CD4-positive, alpha-beta T cell treated with Interleukin-2 at 100 ng/mL for 4 hours (primary cell): Measurements from ENCODE around the gene PALM.
"Not testable (repeated sequence)": the region's sequence is repeated elsewhere in the genome, so short reads cannot be mapped to it uniquely, and the experiment has no call there.

ENCODE experiments used
- DNase-seq: peaks from one replicate; pipeline ENCODE4 v3.0.0-alpha.2; 2020; ENCODE audit warnings: low spot score

The PALM gene, protein sequence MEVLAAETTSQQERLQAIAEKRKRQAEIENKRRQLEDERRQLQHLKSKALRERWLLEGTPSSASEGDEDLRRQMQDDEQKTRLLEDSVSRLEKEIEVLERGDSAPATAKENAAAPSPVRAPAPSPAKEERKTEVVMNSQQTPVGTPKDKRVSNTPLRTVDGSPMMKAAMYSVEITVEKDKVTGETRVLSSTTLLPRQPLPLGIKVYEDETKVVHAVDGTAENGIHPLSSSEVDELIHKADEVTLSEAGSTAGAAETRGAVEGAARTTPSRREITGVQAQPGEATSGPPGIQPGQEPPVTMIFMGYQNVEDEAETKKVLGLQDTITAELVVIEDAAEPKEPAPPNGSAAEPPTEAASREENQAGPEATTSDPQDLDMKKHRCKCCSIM

GRCh38 chr19:708154-709143 lies at the start of gene PALM:
Gene PALM, plus strand, starts transcription at chr19:708935. Its CDS starts 212 bp downstream, at chr19:709147.
- DNase-seq, result no peak

DNA sequence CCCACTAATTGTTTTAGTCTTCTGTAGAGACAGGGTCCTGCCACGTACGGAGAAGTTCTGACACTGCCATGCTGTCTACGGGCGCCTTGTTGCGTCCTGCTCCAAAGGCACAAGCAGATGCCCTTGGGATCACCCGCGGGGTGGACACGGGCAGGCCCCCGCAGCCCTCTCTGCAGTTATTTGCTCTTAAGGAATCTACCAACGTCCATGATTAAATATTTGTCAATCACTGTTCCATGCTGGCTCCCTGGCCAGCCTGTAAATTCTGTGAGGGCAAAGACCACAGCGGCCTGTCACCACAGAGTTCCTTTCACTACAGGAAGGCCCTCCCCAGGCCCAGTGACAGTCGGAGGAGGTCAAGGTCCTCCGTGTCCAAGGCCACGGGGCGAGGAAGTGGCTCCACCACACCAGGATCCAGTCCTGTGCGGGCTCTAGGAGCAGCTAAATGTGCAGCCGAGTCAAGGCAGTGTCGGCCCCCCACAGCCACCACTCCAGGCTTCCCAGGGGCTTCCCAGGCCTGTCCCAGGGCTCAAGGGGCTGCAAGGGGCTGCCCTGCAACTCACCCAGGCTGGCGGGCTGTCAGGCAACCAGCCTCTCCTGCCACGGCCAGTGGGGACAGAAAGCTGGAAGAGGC lies 47.8 kb upstream of the PALM start:
- no peak for DNase-seq

- peak; percentile 70 for DNase-seq
These were observed 47.1 kb upstream of the PALM start for GRCh38 chr19:661427-662196.

- DNase-seq, result peak; percentile 72
These were observed 46.4 kb upstream of the PALM start for GRCh38 chr19:662207-662961.

DNA sequence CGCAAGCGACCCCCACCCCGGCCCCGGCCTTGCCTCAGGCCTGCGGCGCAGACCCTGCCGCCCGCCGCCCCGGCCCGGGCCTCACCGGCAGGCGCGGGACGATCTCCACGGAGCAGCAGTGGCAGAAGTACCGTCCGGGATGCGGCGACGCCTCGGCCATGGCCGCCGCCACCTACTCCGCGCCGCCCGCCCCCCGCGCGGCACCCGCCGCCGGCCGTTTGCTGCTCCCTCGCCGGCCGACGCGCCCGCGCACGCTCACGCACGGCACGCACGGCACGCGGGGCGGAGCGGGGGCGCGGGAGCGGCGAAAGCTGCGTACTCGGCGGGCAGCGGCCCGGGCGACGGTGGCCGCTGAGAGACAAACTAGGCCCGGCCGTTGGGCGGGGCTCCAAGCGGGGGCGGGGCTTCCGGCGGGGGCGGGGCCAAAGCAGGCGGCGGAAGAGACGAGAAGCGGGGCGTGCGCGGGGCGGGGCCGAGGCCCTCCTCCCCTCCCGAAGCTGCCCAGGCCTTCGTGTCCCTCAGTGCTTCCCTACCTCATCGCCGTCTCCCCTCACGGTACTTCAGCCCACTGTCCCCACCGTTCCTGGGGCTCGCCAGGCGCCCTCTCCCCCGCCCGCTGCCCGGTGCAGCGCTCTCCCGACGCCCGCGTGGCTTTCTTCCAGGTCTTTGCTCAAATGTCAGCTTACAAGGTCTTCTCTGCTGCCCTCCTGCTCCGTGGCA lies 45.6 kb upstream of the PALM start, which contains the start of gene RNF126:
Gene RNF126 (minus strand): TSS at position 253 of the 720 bp plus-strand sequence. CDS start 93 bp downstream, at position 160.
- peak; percentile 95 for DNase-seq

DNA sequence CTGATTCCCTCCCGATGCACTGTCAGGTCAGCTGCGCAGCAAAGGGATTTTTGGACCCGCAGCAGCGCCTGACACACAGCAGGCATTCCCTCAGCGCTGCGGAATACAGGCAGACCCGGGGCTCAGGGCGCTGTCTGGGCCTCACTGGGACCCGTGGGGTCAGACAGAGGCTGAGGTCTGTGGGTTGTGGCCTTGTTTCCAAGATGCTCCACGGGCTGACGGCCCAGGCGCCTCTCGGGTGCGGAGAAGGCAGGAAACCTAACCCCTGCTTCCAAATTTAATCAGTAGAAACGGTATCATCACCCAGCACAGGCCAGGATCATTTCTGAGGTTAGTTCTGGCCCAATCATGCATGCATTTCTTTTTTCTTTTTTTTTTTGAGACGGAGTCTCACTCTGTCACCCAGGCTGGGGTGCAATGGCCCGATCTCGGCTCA lies 45.0 kb upstream of the PALM start:
- no peak for DNase-seq

DNA sequence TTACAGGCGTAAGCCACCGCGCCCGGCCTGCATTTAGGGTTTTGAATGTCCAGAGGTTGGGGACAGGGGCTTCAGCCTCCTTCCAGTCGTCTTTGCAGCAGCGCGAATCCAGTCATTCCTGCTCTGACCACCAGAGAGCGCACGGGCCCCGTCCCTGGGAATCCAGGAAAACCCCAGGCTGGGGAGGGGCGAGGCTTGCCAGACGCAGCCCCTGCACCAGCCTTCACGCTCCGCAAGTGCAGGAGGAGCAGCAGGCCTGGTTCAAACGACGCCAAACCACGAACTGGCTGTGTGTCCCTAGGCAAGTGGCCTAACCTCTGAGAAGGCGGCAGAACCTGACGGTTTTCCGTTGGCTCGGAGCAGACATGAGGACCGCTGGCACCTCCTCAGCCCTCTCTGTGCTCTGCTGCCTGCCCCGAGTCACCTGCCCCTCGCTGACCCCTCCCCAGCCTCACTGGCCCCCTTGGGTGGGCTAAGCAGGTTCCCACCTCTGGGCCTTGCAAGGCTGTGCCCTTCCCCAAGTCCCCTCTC lies 43.8 kb upstream of the PALM start:
- DNase-seq, result peak; percentile 85

GRCh38 chr19:666985-667573 lies 41.7 kb upstream of the PALM start:
- DNase-seq, result not testable (repeated sequence)

- DNase-seq, result not testable (repeated sequence)
These were observed 39.9 kb upstream of the PALM start for GRCh38 chr19:668675-669434.

DNA sequence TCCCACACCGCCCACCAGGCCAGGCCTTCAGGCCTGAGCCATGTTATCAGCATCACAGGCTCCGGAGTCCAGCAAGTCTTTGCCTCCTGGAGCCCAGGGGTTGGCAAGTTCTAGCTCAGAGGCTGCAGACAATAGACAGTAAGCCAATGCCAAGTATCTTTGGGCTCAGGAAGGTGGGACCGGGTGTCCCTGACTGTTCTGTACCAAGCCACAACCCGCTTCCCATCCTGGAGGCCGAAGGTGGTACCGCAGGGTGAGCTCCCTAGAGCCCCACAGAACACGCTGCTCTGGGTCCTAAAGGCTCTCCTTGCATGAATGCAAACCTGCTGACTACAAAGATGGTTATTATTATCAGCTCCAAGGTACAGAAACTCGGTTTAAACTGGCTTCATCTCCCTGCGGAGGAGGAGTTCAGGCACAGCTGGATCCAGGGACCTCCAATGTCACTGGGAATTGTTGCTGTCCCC lies 38.1 kb upstream of the PALM start:
- DNase-seq, result no peak

- no peak for DNase-seq
These were observed 34.2 kb upstream of the PALM start for GRCh38 chr19:674282-675151.

GRCh38 chr19:676007-676338 lies 32.8 kb upstream of the PALM start:
- no peak for DNase-seq

GRCh38 chr19:676339-677105 lies 32.2 kb upstream of the PALM start, which contains the start of gene FSTL3:
Gene FSTL3, plus strand, starts transcription at chr19:676392. Its CDS starts 32 bp downstream, at chr19:676424.
- DNase-seq, result no peak

DNA sequence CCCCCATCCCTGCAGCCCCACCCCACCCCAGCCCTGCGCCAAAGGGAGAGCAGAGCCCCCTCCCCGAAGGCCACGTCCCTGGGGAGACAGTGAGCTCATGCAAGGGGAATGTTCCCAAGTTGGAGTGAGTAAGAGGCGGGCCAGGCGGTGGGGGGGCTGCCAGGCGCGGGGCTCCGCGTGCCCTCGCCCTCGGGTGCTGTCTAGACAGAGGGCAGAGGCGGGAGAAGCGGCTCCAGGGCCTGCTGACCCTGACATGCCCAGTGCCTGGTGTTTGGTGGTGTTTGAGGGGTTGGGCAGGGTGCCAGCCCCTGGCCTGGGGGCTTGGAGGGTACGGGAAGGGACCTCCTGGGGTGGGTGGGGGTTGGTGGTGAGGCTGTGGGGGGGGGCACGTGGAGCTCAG lies 31.5 kb upstream of the PALM start:
- DNase-seq, result no peak

DNA sequence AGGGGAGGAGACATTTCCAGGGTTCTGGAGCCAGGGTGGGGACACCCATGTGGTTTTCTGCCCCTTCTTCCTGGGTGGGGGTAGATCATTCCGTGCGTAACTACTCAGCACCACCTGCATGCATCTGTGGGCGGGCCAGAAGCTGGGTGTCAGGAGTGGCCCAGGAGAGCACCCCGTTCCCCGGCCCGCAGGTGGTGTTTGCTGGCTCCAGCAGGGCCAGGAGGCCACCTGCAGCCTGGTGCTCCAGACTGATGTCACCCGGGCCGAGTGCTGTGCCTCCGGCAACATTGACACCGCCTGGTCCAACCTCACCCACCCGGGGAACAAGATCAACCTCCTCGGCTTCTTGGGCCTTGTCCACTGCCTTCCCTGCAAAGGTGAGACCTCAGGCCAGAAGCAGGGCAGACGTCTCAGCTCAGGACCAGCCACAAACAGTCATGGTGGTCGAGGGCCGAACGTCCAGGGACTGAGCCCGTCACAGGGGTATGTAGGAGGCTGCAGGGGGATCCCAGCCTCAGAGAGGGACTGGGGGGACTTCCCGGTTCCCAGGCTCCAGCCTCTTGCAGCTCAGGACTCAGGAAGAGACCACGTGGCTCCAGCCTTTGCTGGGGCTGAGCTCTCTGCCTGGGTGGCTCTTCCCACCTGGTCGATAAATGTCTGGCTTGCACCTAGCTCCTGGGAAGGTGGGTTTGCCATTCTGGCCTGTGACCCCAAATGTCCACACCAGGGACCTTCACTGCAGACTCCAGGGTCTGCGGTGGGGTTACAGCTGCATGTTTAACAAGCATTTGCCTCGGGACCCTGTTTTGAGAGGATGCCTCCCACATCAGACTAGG lies 30.9 kb upstream of the PALM start:
- DNase-seq, result no peak
